COR-L47 (cell line): ENCODE results near the gene CYTH4.

Source experiments
- DNase-seq: peaks from one replicate; lab custom pipeline; 2025; lab: John Stamatoyannopoulos, UW

Gene CYTH4

GRCh38 chr22:37290737-37291136, 8.4 kb downstream of the CYTH4 start:
- no peak for DNase-seq

- no peak for DNase-seq
Observed at GRCh38 chr22:37291559-37292298, 9.4 kb downstream of the CYTH4 start.

GRCh38 chr22:37292641-37293040, 10.3 kb downstream of the CYTH4 start:
- no peak for DNase-seq

GRCh38 chr22:37293172-37293571, 10.9 kb downstream of the CYTH4 start:
- DNase-seq, result no peak

GRCh38 chr22:37294747-37295146, 12.4 kb downstream of the CYTH4 start:
- no peak for DNase-seq

- DNase-seq, result no peak
Observed at GRCh38 chr22:37295213-37295886, 13.0 kb downstream of the CYTH4 start.

- no peak for DNase-seq
Observed at GRCh38 chr22:37295946-37296345, 13.6 kb downstream of the CYTH4 start.

GRCh38 chr22:37298748-37299495, 16.6 kb downstream of the CYTH4 start:
- no peak for DNase-seq

- DNase-seq, result no peak
Observed at GRCh38 chr22:37299969-37300509, 17.7 kb downstream of the CYTH4 start.

- DNase-seq, result no peak
Observed at GRCh38 chr22:37300551-37301017, 18.3 kb downstream of the CYTH4 start.

- DNase-seq, result no peak
Observed at GRCh38 chr22:37301144-37301830, 19.0 kb downstream of the CYTH4 start.

GRCh38 chr22:37302674-37303555, 20.6 kb downstream of the CYTH4 start:
- DNase-seq, result no peak

- no peak for DNase-seq
Observed at GRCh38 chr22:37303821-37304274, 21.5 kb downstream of the CYTH4 start.

- no peak for DNase-seq
Observed at GRCh38 chr22:37304595-37305343, 22.5 kb downstream of the CYTH4 start.

- no peak for DNase-seq
Observed at GRCh38 chr22:37305887-37306286, 23.6 kb downstream of the CYTH4 start.

- DNase-seq, result no peak
Observed at GRCh38 chr22:37306494-37306829, 24.2 kb downstream of the CYTH4 start.

- DNase-seq, result no peak
Observed at GRCh38 chr22:37308385-37309200, 26.3 kb downstream of the CYTH4 start.

GRCh38 chr22:37309211-37310074, 27.1 kb downstream of the CYTH4 start:
- DNase-seq, result no peak
